G401 (cell line): ENCODE data around the gene OPA1. TPM values are rescaled to one million over a fixed set of nuclear protein-coding genes. Genes with fewer than 3 reads are reported as not detected.

Experiments used
- DNase-seq: peaks from one replicate; pipeline ENCODE4 v3.0.0-alpha.2; 2015; ENCODE audit warnings: low spot score
- in situ Hi-C: cut with HindIII; loops from 2 replicates; pipeline ENCODE4 v1.10.0; 2016; ENCODE audit warnings: low sequenced_read_pairs, mixed read lengths
- total RNA-seq: library from RNA; depleted of rRNA; stranded (reverse); fragments of >200 nt; shearing (Covaris generic); gene quantifications from 2 replicates; pipeline ENCODE4 v1.2.3, GENCODE V29; 2014

The OPA1 gene
- total RNA-seq, 1 experiment from 2014 or later = 116 TPM

GRCh38 chr3:193688834-193689714 is 96.1 kb downstream of the OPA1 start:
- in situ Hi-C loops = no loop called here
- no peak for DNase-seq

DNA sequence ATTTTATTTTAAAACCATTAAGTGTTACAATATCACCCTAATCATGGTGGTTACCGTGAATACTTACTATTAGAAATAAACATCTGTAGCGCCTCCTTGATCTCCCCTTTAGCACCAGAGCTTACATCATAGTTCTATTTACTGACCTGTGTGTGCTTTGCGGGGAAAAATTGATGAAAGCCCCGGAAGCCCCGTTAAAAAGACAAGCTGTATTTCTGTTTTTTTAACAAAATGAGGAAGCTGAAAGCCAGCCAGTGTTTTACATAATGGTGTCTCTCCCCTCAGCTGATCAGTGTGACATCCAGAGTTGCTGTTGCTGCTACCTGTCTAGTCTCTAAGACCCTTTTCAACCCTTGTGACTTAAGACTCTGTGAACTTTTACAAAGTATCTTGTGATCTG is 100.8 kb downstream of the OPA1 start:
- in situ Hi-C loops = no loop called here
- no peak for DNase-seq

- no peak for DNase-seq
- in situ Hi-C loops = no loop called here
Observed at GRCh38 chr3:193701953-193702635, 109.1 kb downstream of the OPA1 start.

GRCh38 chr3:193702967-193703366 is 110.0 kb downstream of the OPA1 start:
- in situ Hi-C loops = no loop called here
- DNase-seq = no peak

DNA sequence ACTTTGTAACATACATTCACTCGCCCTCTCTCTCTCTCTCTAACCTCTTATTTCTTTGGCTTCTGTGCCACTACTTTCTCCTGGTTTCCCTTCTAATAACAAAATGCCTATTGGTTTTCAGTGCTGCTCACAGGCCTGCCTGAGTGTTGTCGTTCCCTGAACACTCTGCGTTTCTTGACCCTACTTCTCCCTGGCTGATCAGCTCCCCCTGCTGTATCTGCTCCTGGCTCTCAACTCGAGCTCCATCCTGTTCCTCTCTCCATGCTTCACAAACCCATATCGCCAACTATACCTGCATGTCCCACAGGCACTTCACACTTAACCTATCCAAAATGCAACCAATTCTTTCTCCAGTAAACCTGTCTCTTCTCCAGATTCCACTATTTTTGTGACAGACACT is 111.4 kb downstream of the OPA1 start:
- in situ Hi-C loops = no loop called here
- no peak for DNase-seq

- no peak for DNase-seq
- in situ Hi-C loops = no loop called here
Observed at GRCh38 chr3:193708270-193708669, 115.3 kb downstream of the OPA1 start.

- in situ Hi-C loops = no loop called here
- DNase-seq = no peak
Observed at GRCh38 chr3:193710286-193711165, 117.5 kb downstream of the OPA1 start.

GRCh38 chr3:193711166-193711485 is 118.1 kb downstream of the OPA1 start:
- DNase-seq = no peak
- in situ Hi-C loops = no loop called here

DNA sequence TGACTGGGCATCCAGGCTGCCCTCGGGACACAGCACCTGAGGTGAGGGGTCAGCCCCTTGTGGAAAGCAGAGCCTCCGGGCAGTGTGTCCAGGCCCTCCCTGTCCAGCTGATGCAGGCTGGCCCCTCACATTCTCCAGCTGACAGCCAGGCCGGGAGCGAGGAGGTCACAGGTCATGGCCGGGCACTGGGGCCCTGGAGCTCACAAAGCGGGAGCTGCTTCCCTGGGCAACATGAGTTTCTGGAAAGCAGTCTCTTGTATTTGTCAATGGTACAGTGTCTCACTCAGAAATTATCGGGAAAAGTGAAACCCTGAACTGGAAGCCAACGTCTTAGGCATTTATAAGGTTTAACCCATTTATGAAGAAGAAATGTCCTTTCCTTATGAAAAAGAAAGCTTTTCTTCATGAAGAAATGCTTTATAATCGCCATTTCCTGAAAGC is 118.5 kb downstream of the OPA1 start:
- no peak for DNase-seq
- in situ Hi-C loops = no loop called here

GRCh38 chr3:193711964-193712598 is 119.1 kb downstream of the OPA1 start:
- in situ Hi-C loops = no loop called here
- no peak for DNase-seq

DNA sequence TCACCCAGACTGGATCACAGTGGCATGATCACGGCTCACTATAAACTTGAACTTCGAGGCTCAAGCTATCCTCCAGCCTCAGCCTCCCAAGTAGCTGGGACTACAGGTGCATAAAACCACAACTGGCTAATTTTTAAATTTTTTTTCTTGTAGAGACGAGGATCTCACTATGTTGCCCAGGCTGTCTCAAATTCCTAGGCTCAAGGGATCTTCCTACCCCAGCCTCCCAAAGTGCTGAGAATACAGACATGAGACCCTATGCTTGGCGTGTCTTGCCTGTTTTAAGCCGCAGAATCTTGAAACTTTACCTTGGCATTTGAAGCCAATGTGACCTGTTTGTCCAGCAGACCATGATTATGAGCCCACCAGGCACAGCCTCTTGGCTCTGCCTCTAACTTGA is 119.9 kb downstream of the OPA1 start:
- in situ Hi-C loops = no loop called here
- no peak for DNase-seq

DNA sequence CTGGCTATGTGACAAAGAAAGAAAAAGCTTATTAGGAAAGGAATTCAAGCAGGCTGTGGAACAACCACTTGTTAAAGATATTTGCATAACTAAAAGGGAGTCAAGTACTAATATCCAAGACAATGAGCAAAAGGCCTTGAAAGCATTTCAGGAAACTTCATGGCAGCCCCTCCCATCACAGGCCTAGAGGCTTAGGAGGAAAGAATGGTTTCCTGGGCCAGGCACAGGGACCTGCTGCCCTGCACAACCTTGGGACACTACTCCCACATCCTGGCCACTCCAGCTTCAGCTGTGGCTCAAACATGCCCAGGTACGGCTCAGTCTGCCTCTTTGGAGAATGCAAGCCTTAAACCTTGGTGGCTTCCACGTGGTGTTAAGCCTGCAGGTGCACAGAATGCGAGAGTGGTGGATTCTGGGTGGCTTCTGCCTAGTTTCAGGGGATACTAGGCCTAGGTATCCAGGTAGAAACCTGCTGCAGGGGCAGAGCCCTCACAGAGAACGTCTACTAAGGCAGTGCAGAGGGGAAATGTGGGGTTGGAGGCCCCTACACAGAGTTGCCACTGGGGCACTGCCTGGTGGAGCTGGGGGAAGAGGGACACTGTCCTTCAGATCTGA is 121.6 kb downstream of the OPA1 start:
- in situ Hi-C loops = no loop called here
- DNase-seq = no peak

DNA sequence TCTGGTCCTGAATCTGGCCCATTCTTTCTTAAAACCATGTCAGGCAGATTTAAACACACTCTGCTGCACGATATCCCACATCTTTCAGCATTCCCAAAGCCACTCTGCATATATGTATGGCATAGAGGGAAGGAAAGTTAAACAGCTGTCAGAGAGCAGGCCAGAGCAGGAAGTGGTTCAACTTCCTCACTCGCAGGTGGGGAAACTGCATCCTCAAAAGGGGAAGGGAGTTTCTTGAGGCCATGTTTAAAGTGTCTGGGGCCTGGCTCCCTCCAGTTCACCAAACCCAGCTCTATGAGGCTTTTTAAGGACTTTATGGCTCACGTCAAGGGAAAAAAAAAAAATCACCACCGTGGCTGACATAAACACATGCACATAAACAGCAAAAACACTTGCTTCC is 123.1 kb downstream of the OPA1 start:
- in situ Hi-C loops = no loop called here
- no peak for DNase-seq

DNA sequence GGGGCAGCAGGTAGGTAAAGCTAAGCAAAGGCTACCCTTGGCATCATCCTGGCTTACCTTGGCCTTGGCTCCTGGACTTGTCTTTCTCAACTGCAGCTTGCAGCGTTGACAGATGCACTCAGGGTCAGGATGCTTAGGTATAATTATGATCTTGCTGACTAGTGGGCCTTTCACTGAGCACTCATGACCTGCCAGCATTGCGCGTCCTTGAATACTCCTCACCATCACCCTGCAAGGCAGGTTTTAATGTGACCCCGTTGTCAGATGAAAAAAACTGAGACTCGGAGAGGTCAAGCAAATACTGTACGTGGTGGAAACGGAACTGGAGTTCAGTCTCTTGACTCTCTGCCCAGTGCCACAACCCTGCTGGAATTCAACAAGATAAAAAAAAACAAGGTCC is 126.7 kb downstream of the OPA1 start:
- in situ Hi-C loops = no loop called here
- no peak for DNase-seq

GRCh38 chr3:193720169-193720568 is 127.2 kb downstream of the OPA1 start:
- in situ Hi-C loops = no loop called here
- DNase-seq = no peak

GRCh38 chr3:193722566-193722965 is 129.6 kb downstream of the OPA1 start:
- DNase-seq = no peak
- in situ Hi-C loops = no loop called here

- in situ Hi-C loops = no loop called here
Observed at GRCh38 chr3:193727089-193727488, 134.1 kb downstream of the OPA1 start.

GRCh38 chr3:193728429-193729087 is 135.6 kb downstream of the OPA1 start:
- DNase-seq = no peak
- in situ Hi-C loops = no loop called here

More at GRCh38 chr3:193727089-193727488, 134.1 kb downstream of the OPA1 start:
- DNase-seq = no peak
